HL-60 (cell line): ENCODE data around the gene KRTAP5-7.
"Not testable (repeated sequence)": the region's sequence is repeated elsewhere in the genome, so short reads cannot be mapped to it uniquely, and the experiment has no call there.

Experiments
- CTCF ChIP-seq: IDR thresholded peaks from one replicate; pipeline ENCODE4 v1.5.1; 2011; ENCODE audit warnings: low read length, control low read depth, inconsistent platforms; ENCODE audit not compliant: insufficient read depth
- POLR2AphosphoS5 ChIP-seq: IDR thresholded peaks from 2 replicates; pipeline ENCODE4 v1.6.1; 2012; ENCODE audit warnings: low read depth
- TF ChIP-seq, protein P1 (sequence below): IDR thresholded peaks from 2 replicates; pipeline ENCODE4 v1.6.1; 2012; ENCODE audit warnings: low read depth; ENCODE audit not compliant: insufficient replicate concordance

DNA sequence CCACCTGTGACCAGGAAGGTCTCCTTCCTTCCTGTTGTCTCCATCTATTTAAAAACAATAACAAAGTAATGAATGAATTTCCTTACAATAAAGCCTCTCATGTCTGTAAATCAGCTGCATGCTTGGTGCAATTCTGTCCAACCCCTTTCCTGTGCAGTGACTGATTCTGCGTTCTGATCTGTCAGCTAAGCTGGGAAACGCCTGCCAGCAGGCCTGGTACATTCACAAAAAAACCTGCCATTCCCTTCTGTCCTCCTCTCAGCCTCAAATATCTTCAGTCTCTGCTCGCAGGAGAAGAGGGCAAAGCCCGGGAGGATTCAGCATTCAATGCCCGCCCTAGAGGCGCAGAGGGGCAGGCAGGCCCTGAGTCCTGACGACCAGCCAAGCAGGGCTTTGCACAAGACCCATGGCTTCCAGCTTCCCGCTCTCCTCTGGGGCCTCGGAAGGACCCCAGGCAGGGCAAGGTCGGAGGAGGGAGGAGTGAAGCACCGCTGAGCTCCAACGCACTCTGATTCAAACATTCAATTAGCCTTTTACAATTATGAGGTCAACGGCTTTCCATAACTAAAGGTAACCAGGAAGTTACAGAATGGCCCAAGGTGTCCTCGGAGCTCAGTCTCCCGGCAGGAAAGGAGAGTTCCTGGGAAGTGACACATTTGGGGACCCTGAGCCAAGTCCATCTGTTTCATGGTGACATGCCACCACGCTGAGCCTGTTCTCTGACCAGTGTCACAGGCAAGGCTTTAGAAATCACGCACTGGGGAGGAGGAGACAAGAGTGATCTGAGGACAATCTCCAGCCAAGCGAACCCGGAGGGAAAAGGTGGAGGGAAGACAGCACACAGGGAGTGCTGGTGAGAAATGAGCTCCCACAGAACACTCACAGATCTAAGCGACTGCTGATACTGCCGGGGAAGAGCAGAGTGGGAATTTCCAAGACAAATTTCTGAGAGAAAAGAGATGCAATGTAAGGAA, 39.8 kb downstream of the KRTAP5-7 start:
- TF ChIP-seq CTCF, POLR2AphosphoS5: not testable (repeated sequence)
- TF ChIP-seq, protein P1, sequence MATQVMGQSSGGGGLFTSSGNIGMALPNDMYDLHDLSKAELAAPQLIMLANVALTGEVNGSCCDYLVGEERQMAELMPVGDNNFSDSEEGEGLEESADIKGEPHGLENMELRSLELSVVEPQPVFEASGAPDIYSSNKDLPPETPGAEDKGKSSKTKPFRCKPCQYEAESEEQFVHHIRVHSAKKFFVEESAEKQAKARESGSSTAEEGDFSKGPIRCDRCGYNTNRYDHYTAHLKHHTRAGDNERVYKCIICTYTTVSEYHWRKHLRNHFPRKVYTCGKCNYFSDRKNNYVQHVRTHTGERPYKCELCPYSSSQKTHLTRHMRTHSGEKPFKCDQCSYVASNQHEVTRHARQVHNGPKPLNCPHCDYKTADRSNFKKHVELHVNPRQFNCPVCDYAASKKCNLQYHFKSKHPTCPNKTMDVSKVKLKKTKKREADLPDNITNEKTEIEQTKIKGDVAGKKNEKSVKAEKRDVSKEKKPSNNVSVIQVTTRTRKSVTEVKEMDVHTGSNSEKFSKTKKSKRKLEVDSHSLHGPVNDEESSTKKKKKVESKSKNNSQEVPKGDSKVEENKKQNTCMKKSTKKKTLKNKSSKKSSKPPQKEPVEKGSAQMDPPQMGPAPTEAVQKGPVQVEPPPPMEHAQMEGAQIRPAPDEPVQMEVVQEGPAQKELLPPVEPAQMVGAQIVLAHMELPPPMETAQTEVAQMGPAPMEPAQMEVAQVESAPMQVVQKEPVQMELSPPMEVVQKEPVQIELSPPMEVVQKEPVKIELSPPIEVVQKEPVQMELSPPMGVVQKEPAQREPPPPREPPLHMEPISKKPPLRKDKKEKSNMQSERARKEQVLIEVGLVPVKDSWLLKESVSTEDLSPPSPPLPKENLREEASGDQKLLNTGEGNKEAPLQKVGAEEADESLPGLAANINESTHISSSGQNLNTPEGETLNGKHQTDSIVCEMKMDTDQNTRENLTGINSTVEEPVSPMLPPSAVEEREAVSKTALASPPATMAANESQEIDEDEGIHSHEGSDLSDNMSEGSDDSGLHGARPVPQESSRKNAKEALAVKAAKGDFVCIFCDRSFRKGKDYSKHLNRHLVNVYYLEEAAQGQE, result not testable (repeated sequence)
